Upper lobe of right lung (tissue), 1 donor: Measurements from ENCODE around the gene CALM1. TPM values are rescaled to one million over a fixed set of nuclear protein-coding genes. Genes with fewer than 3 reads are reported as not detected.

Source experiments
- ATAC-seq: fragments of 200-7000 bp; cut with Tn5 transposase; one replicate; pipeline ENCODE4 v1.9.1; 2020; ENCODE audit warnings: mild to moderate bottlenecking, moderate library complexity
- DNase-seq: peaks from one replicate; pipeline ENCODE4 v3.0.0-alpha.2; 2020
- H3K27ac ChIP-seq: fragments of 200-600 bp; one replicate; pipeline ENCODE4 v1.8.0; 2022
- H3K27me3 ChIP-seq: fragments of 200-600 bp; one replicate; pipeline ENCODE4 v1.8.0; 2022; ENCODE audit warnings: mild to moderate bottlenecking
- H3K36me3 ChIP-seq: fragments of 200-600 bp; one replicate; pipeline ENCODE4 v1.8.0; 2022
- H3K4me1 ChIP-seq: fragments of 200-600 bp; one replicate; pipeline ENCODE4 v1.8.0; 2022
- H3K4me3 ChIP-seq: fragments of 200-600 bp; one replicate; pipeline ENCODE4 v1.8.0; 2022; ENCODE audit warnings: mild to moderate bottlenecking
- H3K9me3 ChIP-seq: fragments of 200-600 bp; one replicate; pipeline ENCODE4 v1.8.0; 2022
- CTCF ChIP-seq: fragments of 200-600 bp; IDR thresholded peaks from one replicate; pipeline ENCODE4 v1.8.0; 2022; ENCODE audit warnings: antibody characterized with exemption
- intact Hi-C: fragments of 100-400 bp; cut with DNase I; formaldehyde crosslinking; loops from one replicate; pipeline ENCODE4 v1.11.0; 2022
- long read RNA-seq: library from polyadenylated mRNA; unstranded; transcript quantifications from one replicate; pipeline ENCODE4 v2.0.0, GENCODE V29; 2021
- total RNA-seq: library from RNA; stranded (reverse); fragmentation: NEBNext Ultra II Directional; extraction: Animal tissue kit (Norgen Biotek cat#: 25700); gene quantifications from one replicate; pipeline ENCODE4 v1.2.1, GENCODE V29; 2021
- donor health status: DM: no; HTN: yes; CAD: no; lungs with severe emphysema.

CALM1 gene
- 477 TPM for total RNA-seq
- long read RNA-seq, full-length matches to known transcripts = 1,165 of 1,262 reads
- long read RNA-seq, partial matches to known transcripts = 5 of 1,262 reads
- long read RNA-seq, other reads (novel, unspliced or antisense) = 92 of 1,262 reads

- intact Hi-C loops = no loop called here
- DNase-seq = peak; percentile 97
- ATAC-seq = peak; percentile 91
These were observed at the start of gene CALM1 for GRCh38 chr14:90396341-90397339. CALM1 (plus strand) TSS chr14:90397029; CDS start chr14:90397231, 202 bp downstream.

GRCh38 chr14:90348270-90348669 is 48.6 kb upstream of the CALM1 start:
- intact Hi-C loops = no loop called here
- Histone ChIP-seq H3K4me1 (no peaks in the 10 kb centered on the region), H3K36me3 (no peaks in the 10 kb centered on the region), H3K27ac (no peak overlapping the region), H3K9me3 (no peaks in the 10 kb centered on the region), H3K4me3 (no peak overlapping the region), H3K27me3 (no peaks in the 10 kb centered on the region)
- no peak for TF ChIP-seq CTCF
- ATAC-seq (no peak), DNase-seq (no peak)

More at GRCh38 chr14:90396341-90397339, at the start of gene CALM1:
- Histone ChIP-seq H3K36me3 (peaks cover 18% of the 10 kb centered on the region), H3K27ac (peak within 1 kb of the TSS; percentile 89), H3K4me3 (peak within 1 kb of the TSS; percentile 99), H3K9me3 (no peaks in the 10 kb centered on the region), H3K27me3 (no peaks in the 10 kb centered on the region), H3K4me1 (peaks cover 29% of the 10 kb centered on the region)
- TF ChIP-seq CTCF = no peak

GRCh38 chr14:90349739-90350138 is 47.1 kb upstream of the CALM1 start:
- no peak for TF ChIP-seq CTCF
- Histone ChIP-seq H3K27ac (no peak overlapping the region), H3K36me3 (no peaks in the 10 kb centered on the region), H3K27me3 (no peaks in the 10 kb centered on the region), H3K4me1 (no peaks in the 10 kb centered on the region), H3K9me3 (no peaks in the 10 kb centered on the region), H3K4me3 (no peak overlapping the region)
- DNase-seq (no peak), ATAC-seq (no peak)
- intact Hi-C loops = no loop called here

- ATAC-seq (no peak), DNase-seq (no peak)
- Histone ChIP-seq H3K4me1 (no peaks in the 10 kb centered on the region), H3K36me3 (no peaks in the 10 kb centered on the region), H3K27ac (no peak overlapping the region), H3K27me3 (no peaks in the 10 kb centered on the region), H3K4me3 (no peak overlapping the region), H3K9me3 (no peaks in the 10 kb centered on the region)
- TF ChIP-seq CTCF = no peak
- intact Hi-C loops = no loop called here
These were observed 42.1 kb upstream of the CALM1 start for GRCh38 chr14:90354551-90355298.

GRCh38 chr14:90355540-90356518 is 41.0 kb upstream of the CALM1 start:
- Histone ChIP-seq H3K27ac (no peak overlapping the region), H3K9me3 (no peaks in the 10 kb centered on the region), H3K4me3 (no peak overlapping the region), H3K36me3 (no peaks in the 10 kb centered on the region), H3K27me3 (no peaks in the 10 kb centered on the region), H3K4me1 (no peaks in the 10 kb centered on the region)
- intact Hi-C loops = no loop called here
- ATAC-seq (no peak), DNase-seq (no peak)
- no peak for TF ChIP-seq CTCF
